HL-60 (cell line): ENCODE measurements around the gene PTPRT.

ENCODE experiments used
- GABPA ChIP-seq: IDR thresholded peaks from 2 replicates; pipeline ENCODE4 v1.6.1; 2012; ENCODE audit warnings: low read depth
- POLR2AphosphoS5 ChIP-seq: IDR thresholded peaks from 2 replicates; pipeline ENCODE4 v1.6.1; 2012; ENCODE audit warnings: low read depth
- TF ChIP-seq, protein P1 (sequence below): IDR thresholded peaks from one replicate; pipeline ENCODE4 v1.5.1; 2011; ENCODE audit warnings: low read length, control low read depth, inconsistent platforms; ENCODE audit not compliant: insufficient read depth
- TF ChIP-seq, protein P2 (sequence below): IDR thresholded peaks from 2 replicates; pipeline ENCODE4 v1.6.1; 2012; ENCODE audit warnings: low read depth; ENCODE audit not compliant: insufficient replicate concordance

DNA sequence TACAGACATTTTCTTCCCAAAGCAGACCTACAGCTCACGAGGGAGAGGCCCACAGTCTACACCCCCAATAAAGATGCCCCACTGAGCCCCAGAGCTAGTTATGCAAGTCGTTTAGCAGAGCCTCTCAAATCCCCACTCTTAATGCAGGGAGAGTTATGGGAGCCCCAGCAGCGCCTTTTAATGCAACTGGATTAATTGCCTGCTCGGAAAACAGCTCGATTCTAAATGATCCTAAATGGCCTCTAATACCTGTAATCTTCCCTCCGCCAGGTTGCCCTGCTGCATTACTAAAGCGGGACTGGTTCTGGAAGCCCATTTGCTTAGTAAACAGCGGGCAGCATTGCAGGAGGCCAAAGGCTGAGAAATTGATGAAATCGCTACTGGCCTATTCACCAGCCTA is 656.9 kb downstream of the PTPRT start:
- TF ChIP-seq, protein P1, sequence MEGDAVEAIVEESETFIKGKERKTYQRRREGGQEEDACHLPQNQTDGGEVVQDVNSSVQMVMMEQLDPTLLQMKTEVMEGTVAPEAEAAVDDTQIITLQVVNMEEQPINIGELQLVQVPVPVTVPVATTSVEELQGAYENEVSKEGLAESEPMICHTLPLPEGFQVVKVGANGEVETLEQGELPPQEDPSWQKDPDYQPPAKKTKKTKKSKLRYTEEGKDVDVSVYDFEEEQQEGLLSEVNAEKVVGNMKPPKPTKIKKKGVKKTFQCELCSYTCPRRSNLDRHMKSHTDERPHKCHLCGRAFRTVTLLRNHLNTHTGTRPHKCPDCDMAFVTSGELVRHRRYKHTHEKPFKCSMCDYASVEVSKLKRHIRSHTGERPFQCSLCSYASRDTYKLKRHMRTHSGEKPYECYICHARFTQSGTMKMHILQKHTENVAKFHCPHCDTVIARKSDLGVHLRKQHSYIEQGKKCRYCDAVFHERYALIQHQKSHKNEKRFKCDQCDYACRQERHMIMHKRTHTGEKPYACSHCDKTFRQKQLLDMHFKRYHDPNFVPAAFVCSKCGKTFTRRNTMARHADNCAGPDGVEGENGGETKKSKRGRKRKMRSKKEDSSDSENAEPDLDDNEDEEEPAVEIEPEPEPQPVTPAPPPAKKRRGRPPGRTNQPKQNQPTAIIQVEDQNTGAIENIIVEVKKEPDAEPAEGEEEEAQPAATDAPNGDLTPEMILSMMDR = no peak
- TF ChIP-seq, protein P2, sequence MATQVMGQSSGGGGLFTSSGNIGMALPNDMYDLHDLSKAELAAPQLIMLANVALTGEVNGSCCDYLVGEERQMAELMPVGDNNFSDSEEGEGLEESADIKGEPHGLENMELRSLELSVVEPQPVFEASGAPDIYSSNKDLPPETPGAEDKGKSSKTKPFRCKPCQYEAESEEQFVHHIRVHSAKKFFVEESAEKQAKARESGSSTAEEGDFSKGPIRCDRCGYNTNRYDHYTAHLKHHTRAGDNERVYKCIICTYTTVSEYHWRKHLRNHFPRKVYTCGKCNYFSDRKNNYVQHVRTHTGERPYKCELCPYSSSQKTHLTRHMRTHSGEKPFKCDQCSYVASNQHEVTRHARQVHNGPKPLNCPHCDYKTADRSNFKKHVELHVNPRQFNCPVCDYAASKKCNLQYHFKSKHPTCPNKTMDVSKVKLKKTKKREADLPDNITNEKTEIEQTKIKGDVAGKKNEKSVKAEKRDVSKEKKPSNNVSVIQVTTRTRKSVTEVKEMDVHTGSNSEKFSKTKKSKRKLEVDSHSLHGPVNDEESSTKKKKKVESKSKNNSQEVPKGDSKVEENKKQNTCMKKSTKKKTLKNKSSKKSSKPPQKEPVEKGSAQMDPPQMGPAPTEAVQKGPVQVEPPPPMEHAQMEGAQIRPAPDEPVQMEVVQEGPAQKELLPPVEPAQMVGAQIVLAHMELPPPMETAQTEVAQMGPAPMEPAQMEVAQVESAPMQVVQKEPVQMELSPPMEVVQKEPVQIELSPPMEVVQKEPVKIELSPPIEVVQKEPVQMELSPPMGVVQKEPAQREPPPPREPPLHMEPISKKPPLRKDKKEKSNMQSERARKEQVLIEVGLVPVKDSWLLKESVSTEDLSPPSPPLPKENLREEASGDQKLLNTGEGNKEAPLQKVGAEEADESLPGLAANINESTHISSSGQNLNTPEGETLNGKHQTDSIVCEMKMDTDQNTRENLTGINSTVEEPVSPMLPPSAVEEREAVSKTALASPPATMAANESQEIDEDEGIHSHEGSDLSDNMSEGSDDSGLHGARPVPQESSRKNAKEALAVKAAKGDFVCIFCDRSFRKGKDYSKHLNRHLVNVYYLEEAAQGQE = no peak
- TF ChIP-seq GABPA (no peak), POLR2AphosphoS5 (no peak)
